Stimulated activated CD4-positive, alpha-beta T cell treated with anti-CD3 and anti-CD28 coated beads, Interleukin-1b, Interleukin-23, amount 100 ng/mL, for 1 hour (primary cell): ENCODE results near the gene MRPL20.
"Not testable (repeated sequence)": the region's sequence is repeated elsewhere in the genome, so short reads cannot be mapped to it uniquely, and the experiment has no call there.

Experiments used
- DNase-seq, 2 donors: peaks; one replicate each; pipeline ENCODE4 v3.0.0-alpha.2; 2020; ENCODE audit warnings: low read depth in 2 of 2

The MRPL20 gene

DNA sequence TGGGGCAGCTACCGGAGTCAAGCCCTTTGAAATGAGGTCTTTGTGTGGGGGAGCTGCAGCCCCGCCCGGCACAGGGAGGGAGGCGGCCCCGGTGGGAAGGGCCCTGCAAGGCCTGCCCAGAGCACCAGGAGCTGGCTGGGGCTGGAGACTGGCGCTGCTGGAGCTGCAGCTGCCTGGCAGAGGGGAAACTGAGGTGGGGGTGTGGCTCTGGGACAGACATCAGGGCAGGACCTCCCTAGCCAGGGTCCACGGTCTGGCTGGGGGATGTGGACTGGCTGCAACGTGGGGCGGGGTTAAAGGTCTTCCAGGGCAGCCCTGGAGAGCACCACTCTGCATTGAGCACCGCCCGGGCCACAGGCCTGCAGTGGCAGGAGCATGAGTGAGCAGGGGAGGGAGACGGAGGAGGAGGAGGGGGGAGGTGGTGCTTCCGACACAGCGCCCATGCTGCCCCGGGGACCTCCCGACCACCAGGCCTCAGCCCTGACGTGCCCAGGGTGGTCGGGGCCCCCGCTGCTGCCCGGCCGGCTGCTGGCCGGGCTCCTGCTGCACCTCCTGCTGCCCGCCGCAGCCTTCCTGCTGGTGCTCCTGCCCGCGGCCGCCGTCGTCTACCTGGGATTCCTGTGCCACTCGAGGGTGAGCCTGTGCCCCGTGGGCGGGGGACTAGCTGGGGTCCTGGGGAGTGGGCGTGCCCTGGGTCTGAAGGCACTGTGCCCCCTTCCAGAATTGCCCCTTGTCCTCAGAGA lies 18.8 kb upstream of the MRPL20 start:
- no peak for DNase-seq

DNA sequence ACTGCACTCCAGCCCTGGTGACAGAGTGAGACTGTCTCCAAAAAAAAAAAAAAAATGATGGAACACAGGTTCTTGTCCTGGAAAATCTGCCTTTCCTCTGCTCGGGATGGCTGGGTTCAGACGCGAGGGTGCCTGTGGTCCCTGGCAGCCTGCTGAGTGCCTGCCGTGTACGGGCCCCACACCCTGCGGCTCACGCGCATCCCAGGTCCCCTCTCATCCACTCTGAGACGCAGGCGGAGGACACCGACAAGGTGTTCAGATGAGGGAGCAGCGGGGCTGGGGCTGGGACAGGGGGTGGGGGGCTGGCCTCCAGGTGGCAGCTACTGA lies 18.3 kb upstream of the MRPL20 start:
- no peak for DNase-seq

DNA sequence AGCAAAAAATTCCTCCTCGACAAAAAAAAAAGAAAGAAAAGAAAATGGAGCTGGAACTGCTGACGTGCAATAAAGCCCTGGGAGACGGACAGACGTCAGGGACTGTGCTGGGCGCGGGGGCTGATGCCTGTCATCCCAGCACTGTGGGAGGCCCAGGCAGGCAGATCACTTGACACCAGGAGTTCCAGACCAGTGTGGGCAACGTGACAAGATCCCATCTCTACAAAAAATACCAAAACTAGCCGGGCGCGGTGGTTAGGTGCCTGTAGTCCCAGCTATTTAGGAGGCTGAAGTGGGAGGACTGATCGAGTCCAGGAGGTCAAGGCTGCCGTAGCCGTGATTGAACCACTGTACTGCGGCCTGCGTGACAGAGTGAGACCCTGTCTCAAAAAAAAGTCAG lies 17.6 kb upstream of the MRPL20 start:
- DNase-seq, result no peak

DNA sequence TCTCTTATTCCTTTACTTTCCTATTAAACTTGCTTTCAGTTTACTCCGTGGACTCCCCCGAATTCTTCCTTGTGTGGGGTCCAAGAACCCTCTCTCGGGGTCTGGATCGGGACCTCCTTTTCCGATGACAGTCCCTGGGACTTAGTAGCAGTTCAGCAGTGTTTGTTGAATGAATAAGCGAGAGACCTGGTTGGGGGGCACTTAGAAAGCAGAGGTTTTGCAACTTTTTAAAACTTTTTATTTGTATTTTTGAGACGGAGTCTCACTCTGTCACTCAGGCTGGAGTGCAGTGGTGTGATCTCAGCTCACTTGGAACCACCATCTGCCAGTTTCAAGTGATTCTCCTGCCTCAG lies 16.1 kb upstream of the MRPL20 start:
- no peak for DNase-seq

DNA sequence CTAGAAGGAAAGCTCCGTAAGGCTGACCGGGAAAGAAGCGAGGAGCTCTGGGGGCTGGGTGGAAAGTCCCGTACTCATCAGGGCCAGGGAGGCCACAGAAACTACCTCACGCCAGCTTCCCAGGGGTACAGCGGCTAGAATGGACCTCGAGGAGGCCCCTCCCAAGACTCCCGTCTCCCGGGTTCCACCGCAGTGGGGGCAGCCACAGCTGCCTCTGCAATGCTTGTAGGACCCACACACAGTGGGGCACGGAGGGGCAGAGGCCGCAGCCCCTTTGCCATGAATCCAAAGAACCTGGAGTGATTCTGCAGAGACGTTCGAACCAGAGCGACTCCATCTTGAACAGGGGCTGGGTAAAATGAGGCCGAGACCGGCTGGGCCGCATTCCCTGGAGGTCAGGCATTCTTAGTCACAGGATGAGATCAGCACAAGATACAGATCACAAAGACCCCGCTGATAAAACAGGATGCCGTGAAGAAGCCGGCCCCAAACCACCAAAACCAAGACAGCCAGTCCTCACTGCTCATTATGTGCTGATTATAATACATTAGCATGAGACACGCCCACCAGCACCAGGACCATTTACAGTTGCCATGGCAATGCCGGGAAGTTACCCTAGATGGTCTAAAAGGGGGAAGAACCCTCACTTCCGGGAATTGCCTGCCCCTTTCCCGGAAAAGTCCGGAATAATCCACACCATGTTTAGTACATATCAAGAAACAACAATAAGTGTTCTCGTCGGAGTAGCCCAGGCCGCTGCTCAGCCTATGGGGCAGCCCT lies 15.6 kb upstream of the MRPL20 start:
- no peak for DNase-seq

DNA sequence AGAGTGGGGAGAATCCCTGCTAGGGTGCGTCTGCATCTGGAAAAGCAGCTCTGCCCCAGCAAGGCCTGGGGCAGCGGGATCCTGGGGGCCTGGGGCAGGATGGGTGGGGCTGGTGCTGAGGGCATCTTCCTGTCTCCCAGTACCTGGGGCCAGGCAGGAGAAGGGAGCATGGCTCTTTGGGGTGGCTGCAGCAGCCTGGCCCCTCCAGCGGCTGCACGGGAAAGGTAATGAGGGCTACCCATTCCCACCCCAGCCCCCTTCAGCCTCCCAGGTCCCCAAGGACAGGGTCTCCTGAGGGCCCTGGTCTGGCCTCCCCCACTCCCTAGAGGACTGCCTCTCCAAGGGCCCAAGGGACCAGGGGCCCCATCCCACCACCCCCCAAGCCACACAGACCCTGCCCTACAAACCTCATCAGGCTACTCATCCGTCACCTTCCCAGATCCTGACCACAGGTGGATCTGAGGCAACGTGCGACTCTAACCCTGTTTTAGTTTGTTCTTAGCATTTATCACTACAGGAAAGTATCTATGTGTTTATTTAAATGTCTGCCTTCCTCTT lies 14.9 kb upstream of the MRPL20 start:
- DNase-seq, result no peak

DNA sequence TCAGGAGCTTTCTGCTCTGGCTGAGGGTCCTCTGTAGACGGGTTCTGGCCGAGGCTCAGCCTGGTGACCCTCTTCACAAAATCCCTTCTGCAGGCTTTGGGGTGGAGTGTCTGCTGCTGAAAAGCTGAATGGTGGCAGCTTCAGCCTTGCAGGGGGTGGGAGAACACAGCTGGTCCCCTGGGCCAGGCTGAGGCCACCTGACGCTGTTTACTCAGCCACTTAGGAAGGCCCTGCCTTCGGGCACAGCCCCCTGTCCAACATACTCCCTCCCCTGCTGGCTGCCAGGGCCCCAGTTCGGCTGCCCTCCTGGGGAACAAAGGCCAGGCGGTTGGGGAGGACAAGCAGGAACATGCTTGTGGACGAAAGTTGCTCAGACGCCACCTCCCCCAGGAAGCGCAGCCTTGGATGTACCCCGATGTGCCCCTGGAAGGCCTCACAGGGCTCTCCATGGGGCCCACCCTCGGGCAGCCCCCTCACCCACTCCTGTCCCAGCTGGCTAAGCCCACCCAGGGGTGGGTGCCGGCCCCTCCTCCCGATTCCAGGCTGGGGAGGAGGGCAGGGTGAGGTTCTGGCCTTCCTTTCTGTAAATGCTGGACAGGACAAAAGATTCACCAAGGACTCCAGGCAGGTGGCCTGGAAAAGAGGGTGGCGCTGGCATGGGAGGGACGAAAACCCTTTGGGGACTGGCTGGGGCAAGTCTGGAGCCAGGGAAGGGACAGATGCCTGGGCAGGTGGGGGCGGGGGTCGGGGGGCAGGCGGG lies 14.2 kb upstream of the MRPL20 start, which contains the start of gene ANKRD65:
TSS of gene ANKRD65 (minus strand) at position 130 of the 760 bp plus-strand sequence. CDS start 271 bp downstream, outside the sequence.
- DNase-seq, result no peak

DNA sequence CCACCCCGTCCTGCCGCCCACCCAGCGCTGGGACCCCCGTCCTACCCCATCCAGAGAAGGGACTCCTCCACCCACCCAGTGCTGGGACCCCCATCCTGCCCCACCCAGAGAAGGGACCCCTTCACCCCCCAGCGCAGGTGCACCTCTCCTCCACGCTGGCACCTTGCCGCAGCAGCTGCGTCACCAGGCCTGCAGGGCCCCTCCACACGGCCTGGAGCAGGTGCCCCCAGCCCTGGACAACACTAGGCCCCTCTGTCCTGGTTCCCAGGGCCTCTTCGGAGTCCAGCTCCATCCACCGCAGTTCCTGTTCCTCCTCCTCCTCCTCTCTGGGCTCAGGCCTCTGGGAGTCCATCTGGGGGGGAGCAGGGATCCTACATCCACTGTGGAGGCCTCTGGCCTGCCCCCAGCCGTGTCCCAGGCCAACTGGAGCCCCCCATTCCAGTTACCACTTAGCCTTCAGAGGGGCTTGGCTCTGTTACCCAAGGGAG lies 13.6 kb upstream of the MRPL20 start:
- no peak for DNase-seq

DNA sequence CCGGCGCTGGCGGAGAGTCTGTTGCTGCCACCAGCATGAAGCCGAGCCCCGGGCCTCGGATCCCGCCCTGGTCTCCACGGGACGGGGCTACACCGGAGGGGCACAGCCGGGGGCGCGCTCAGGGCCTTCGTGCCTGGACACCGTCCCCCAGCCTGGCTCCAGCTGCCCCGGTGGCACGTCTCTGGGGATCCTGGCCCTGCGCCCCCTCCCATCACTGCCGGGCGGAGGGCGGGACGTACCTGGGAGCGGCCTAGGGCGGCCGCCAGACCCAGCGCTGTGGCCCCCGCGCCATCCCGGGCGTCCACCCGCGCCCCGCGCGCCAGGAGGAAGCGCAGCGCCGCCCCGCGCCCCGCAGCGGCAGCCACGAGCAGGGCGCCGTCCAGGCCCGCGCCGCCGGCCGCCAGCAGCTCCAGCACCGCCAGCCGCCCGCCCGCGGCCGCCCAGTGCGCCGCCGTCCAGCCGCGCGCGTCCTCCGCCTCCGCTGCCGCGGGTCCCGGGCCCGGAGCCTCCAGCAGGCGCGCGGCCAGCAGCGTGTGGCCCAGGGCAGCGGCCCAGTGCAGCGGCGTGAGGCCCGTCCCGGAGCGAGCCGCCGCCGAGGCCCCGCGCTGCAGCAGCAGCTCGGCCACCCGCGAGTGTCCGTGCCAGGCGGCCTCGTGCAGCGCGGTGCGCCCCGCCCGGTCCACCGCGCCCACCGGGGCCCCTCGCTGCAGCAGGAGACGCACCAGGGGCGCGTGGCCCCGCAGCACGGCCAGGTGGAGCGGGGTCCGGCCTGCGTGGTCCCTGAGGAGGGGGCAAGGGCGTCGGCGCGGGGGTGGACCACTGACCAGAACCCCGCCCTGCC lies 12.9 kb upstream of the MRPL20 start:
- DNase-seq, result no peak

DNA sequence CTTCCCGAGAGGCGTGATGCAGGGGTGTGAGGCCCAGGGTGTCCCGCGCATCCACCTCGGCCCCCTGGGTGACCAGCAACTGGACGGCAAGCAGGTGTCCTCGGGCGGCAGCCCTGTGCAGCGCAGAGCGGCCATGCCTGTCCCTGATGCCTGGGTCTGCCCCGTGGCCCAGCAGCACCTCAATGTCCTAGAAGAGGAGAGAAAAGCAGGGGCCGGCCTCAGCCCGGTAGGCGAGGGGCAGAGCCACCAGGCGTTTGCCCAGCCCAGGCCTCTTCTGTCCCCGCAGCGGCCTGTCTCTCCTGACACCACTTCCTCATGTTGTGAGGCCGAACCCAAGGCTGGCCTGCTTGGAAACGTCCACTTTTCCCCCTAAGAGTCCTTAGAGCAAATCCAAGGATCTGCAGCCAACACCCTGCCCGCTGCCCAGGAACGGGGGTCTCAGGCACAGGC lies 12.3 kb upstream of the MRPL20 start:
- DNase-seq, result no peak

DNA sequence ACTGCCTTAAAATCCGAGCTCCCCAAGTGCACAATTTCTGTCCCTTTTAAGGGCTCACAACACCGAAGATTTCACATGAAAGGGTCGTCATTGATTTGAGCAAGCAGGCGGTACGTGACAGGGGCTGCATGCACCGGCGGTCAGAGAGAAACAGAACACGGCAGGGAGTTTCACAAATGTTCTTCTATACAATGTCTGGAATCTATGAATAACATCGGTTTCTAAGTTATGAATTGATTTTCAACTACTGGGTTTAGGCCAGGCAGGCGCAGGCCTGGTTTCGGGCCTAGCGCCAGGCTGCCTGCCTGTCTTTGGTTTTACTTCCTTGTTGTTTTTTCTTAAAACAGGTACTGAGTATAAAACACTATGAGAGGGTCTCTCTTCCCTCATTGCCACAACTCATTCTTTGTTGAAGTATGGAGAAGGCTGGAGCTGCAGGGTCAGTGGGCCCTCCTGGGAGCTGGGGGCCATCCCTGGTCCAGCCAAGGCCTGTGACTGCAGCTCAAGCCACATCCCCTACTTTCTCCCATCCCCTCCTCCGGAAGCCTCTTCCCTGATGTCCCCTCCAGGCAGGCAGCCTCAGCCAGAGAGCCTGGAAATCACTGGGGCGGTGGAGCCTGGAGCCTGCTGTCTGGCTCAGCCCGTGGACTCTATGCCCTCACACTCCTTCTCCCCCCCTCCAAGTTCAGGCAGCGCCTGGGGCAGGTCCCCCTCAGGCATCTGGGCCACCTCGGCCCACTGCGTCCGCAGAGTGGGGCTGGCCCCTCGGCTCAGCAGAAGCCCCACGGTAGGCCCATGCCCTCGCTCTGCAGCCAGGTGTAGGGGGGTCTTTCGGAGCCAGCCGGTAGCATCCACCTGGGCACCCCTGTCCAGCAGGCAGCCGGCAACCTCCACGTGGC lies 11.6 kb upstream of the MRPL20 start:
- DNase-seq, result no peak

DNA sequence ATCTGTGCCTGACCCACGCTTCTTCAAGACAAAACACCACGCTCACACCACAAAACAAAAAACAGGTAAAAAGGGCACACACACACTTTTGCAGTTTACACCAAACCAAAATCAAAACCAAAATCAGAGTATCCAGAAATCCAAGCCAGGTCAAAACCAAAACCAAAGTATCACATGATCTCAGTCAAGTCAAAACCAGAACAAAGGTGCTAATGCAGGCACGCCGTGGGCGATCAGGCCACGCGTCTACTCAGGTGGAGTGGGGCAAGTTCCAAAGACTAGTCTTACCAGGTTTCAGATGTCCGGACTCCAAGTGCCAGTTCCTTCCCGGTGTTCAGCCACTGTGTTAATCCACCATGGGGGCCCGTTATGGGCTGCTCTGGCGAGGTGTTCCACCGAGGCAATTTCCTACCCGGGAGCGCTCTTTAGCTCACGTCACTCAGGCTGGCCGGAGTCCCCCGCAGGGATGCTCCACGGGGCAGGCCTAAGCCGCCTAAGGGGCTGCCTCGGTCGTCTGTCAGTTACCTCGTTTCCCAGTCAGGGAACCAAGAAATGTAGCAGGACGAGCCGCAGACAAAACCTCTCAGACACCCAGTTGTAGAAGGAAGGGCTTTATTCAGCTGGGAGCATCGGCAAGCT lies 10.9 kb upstream of the MRPL20 start:
- DNase-seq, result not testable (repeated sequence)

DNA sequence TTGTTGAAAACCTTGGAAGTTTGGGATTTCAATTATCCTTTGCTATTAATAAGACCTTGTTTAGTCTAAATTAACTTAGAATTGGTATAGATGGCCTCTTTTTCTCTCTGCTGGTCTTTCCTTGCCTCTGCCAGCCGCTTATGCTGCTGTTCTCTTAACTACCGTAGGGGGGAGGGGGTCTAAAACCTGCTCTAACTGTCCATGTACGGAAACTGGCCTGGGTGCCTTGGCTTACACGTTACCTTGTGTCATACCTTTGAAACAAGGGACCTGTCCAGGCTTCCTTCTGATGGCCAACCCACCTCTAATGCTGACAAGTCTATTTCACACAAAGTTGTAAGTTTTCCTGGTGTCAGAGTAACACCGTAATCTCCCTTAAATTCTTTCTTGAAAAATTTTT lies 10.3 kb upstream of the MRPL20 start:
- DNase-seq, result not testable (repeated sequence)

DNA sequence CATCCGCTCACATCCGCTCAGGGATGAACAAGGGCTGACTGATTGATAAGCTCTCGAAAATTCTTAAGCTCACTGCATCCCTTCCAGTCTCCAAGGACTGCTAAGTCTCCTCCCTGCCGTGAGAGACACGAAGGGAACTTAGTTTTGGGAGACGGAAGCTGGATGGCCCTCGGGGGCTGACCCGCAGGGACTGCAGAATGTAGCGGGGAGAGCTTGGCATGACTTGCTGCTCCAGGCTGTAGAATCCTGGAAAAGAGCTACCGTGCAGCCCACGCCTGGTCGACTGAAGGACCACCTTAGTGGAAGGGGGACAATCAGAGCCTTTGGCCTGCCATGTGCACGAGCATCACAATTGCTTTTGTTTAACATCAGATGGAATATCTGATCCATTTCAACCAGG lies 8.7 kb upstream of the MRPL20 start:
- DNase-seq, result no peak

DNA sequence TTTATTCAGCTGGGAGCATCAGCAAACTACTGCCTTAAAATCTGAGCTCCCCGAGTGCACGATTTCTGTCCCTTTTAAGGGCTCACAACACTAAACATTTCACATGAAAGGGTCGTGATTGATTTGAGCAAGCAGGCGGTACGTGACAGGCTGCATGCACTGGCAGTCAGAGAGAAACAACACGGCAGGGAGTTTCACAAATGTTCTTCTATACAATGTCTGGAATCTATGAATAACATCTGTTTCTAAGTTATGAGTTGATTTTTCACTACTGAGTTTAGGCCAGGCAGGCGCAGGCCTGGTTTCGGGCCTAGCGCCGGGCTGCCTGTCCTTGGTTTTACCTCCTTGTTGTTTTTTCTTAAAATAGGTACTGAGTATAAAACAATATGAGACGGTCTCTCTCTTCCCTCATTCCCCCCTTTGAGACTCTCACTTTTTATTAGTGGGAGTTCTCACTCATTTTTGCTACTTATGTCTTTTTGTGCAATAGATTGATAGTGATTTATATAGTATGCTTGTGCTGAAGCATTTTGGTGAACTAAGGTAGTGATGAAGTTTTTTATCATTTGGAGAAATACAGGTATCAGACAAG lies 5.3 kb upstream of the MRPL20 start:
- DNase-seq, result not testable (repeated sequence)

DNA sequence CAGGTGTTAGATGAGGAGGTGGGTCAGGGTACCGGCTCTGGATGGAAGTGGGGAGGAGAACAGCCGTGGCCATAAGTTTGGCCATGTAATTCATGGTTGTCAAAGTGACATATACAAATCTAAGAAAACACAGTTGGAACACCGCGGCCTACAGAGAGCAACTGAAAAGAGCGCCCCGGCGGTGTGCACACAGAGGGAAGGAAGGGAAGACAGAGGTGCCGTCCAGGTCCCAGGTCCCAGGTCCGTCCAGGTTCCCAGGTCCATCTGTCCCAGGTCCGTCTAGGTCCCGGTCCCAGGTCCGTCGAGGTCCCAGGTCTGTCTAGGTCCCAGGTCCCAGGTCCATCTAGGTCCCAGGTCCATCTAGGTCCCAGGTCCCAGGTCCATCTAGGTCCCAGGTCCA lies 4.5 kb upstream of the MRPL20 start:
- DNase-seq, result no peak

DNA sequence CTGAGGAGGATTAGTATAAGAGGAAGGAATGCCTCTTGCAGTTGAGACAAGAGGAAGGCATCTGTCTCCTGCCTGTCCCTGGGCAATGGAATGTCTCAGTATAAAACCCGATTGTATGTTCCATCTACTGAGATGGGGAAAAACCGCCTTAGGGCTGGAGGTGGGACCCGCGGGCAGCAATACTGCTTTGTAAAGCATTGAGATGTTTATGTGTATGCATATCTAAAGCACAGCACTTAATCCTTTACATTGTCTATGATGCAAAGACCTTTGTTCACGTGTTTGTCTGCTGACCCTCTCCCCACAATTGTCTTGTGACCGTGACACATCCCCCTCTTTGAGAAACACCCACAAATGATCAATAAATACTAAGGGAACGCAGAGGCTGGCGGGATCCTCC lies 3.1 kb upstream of the MRPL20 start:
- DNase-seq, result not testable (repeated sequence)

DNA sequence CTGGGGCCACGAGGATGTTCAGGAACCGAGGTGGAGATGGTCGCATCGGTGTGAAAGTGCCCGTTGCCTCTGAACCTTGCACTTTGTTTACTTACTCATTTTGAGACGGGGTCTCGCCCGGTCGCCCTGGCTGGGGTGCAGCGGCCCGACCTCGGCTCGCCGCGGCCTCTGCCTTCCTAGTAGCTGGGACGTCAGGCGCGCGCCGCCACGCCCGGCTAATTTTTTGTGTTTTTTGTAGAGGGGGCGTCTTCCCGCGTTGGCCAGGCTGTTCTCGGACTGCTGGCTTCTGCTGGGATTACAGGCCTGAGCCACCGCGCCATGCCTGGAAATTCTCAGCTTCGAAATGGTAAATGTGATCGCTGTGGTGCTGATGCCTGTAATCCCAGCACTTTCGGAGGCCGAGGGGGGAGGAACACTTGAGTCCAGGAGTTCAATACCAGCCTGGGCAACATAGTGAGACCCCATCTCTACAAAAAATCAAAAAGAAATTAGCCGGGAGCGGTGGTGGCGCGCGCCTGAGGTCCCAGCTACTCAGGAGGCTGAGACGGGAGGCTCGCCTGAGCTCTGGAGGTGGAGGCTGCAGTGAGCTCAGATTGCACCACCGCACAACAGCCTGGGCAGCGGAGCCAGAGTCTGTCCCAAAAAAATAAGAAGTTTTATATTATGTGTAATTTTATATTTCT lies 684 bp upstream of the MRPL20 start:
- DNase-seq, result no peak
